Measurements from ENCODE around the gene CD7.

Gene CD7

GRCh38 chr17:82297714-82298537 lies 19.5 kb downstream of the CD7 start:
- peak; percentile 81 to 96 for DNase-seq

- peak; percentile 71 to 79 for DNase-seq
These were observed 20.1 kb downstream of the CD7 start for GRCh38 chr17:82297280-82297713.

- no peak for DNase-seq
These were observed 20.7 kb downstream of the CD7 start for GRCh38 chr17:82296511-82297279.

GRCh38 chr17:82295472-82295814 lies 22.0 kb downstream of the CD7 start:
- no peak for DNase-seq

DNA sequence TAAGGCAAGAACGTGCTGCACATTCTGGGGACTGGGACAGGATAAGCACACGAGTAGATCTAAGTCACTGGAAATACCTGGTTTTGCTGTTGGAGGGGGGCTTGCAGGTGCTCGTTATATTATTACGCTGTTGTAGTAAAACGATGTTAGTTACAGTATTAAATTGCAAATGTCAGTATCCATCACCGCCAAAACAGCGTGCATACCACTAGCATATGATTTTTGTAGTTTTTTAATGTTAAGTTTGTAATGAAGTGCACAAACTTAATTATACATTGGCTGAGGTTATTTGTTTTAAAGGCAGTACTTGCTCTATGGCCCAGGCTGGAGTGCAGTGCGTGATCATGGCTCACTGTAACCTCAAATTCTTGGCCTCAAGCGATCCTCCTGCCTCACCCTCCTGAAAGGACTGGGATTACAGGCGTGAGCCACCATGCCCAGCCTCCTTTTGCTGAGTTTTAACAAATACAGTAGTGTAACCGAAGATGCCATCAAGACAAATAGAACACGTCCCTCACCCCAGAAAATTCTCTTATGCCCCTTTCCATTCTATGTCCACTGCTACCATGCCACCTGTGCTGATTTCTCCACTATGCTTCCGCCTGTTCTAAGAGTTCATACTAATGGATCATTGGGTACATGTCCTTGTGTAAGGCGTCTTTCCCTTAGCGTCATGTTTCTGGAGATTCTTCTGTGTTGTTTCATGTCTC lies 23.2 kb downstream of the CD7 start:
- DNase-seq = no peak

DNA sequence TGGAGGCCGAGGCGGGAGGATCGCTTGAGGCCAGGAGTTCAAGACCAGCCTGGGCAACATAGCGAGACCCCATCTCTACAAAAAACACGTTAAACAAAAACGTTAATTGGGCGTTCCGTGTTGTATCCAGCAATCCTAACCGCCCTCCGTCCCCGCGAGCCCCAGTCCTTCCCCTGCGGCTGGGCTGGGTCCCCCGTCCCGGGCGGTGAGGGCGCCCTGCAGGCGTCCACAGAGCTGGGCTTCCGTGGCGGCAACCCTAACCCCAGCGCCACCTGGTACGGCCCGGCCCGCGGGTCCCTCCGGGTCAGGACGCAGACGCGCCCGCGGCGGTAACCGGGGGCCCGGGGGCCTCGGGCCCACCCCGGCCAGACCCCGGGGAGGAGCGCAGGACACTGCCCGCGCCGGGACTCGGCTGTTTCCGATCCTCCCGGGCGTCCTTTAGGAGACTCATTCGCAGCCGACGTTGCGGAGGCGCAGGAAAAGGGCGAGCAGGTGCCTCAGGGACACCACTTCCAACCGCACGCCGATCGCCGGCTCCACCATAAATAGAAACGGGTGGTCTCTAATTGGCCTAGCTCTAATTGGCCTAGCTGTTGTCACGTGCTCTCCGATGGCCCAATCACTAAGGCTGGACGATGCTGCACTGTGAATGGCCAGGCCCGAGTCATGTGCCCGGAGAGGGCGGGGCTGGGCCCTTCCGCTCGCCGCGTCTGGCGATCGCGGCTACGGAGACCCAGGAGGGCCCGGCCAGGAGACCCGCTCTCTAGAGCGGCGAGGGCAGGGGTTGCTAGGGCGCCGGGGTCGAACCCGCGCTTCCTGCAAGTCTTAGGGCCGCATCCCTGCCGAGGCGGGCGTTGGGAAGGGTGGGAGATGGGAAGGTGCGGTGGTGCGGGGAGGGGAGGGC lies 24.9 kb downstream of the CD7 start:
- peak; percentile 86 to 94 for DNase-seq

- no peak for DNase-seq
These were observed 25.7 kb downstream of the CD7 start for GRCh38 chr17:82291582-82292250.

- DNase-seq = no peak
These were observed 29.3 kb downstream of the CD7 start for GRCh38 chr17:82287868-82288801.

DNA sequence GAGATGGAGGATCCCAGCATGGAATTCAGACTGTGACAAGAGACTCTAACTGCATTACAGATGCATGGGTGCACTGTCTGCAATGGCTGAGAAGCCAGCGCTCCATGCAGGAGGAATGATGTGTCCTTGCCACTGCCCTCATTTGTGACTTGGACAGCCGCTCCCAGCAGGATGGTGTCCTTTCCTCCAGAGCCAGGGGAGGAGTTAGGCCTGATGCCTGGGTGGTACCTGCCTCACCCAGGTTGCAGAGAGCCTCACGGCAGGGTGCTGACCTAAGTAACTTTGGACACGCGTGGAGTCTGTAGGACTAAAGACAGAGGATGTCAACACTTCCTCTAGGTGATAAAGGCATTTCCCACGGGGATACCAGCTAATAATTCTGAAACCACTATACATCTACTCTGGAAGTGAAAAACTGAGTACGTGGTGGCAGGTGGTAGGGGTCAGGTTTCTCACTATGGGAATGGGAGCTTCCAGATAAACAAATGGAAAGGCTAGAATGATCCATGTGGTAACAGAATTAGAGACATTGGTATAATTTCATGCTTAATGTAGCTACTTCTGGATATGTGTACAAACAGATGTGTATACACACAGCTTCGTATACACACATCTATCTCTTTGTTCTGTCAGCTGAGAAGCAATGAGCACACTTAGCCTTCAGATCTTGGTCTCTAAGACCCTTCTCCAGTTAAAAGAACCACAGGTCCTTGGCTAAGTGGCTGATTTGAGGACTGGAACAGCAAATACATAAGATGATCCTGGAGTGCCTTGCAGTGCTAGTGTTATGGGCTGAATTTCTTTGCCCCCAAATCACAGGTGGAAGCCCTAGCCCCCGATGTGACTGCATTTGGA lies 30.2 kb downstream of the CD7 start:
- no peak for DNase-seq

- DNase-seq = no peak
These were observed 32.3 kb downstream of the CD7 start for GRCh38 chr17:82285141-82285540.

GRCh38 chr17:82283208-82283749 lies 34.1 kb downstream of the CD7 start:
- peak; percentile 37 to 48 for DNase-seq

- no peak for DNase-seq
These were observed 34.9 kb downstream of the CD7 start for GRCh38 chr17:82282239-82283207.

DNA sequence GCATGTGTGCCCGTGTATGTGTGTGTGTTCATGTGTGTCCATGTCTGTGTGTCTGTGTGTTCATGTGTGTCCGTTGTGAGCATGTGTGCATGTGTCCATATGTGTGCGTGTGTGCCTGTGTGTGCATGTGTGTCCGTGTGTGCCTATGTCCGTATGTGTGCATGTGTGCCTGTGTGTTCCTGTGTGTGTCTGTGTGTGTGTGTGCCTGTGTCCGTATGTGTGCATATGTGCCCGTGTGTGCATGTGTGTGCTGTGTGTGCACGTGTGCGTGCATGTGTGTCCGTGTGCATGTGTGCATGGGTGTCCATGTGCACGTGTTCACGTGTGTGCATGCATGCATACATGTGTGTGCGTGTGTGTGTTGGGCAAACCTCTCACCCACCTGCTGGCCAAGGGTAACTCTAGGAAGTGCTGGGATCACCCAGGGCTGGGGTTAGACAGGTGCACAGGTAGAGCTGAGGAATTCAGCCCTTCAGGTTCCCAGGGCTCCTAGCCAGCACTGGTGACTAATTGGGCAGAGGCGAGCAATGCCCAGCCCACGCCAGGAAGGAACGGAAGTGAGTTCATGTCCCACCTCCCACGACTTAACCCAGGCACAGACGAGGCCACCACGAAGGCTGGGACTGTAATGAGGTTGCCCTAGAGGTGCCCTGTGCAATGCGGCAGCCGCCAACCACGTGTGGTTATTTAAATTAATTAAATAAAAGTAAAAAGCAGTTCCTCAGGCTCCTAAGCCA lies 35.7 kb downstream of the CD7 start:
- DNase-seq = peak; percentile 49 to 57

DNA sequence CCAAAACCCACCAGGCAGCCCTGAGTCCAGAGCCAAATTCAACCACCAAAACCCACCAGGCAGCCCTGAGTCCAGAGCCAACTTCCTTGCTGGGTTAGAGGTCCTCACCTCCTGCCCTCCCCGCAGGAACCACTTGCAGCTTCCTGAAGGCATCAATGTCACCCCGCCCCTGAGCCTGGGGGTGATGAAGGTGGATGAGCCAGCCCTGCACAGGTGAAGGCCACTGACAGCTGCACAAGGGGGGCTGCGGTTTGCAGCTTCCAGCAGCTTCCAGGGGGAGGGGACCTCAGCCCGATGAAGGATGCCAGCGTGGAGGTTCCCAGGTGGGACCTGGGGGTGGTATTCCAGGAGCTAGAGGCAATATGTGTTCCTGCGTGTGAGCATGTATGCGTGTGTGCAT lies 36.3 kb downstream of the CD7 start:
- no peak for DNase-seq

GRCh38 chr17:82280537-82280936 lies 36.9 kb downstream of the CD7 start:
- no peak for DNase-seq

DNA sequence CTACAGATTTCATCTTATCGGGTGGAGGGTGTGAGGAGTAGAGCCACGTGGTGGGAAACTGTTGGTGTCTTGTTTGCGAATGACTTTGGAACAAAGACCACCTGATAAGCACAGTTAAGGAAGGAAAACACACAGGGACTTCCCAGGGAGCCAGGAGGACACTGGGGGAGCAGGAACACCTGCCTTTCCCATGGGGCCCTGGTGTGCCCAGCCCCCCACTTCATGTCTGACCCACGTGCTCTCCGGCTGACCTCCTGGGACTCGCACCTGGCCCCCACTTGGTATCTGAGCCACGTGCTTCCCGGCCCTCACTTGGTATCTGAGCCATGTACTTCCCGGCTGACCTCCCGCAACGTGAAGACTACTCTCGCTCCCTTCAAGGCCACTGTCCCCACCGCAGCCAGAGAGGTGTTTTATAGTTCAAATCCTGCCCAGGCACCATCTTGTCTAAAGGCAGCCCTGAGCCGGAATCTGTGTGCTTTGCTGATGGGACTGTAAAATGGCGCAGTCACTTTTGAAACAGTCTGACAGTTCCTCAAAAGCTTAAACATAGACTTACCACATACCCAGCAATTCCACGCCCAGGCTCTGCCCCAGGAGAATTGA lies 38.5 kb downstream of the CD7 start:
- DNase-seq = no peak

- no peak for DNase-seq
These were observed 39.1 kb downstream of the CD7 start for GRCh38 chr17:82278308-82278707.
